IgD-negative memory B cell (primary cell): ENCODE results near the gene TRAPPC13. TPM values are rescaled to one million over a fixed set of nuclear protein-coding genes. Genes with fewer than 3 reads are reported as not detected.

Source experiments
- H3K27ac Mint-ChIP-seq, 3 donors: one replicate each; pipeline ENCODE4 v1.8.0; 2020 to 2022; ENCODE audit warnings: mild to moderate bottlenecking in 3 of 3, mixed read lengths in 3 of 3, moderate library complexity in 1 of 3
- H3K27me3 Mint-ChIP-seq: one replicate; pipeline ENCODE4 v1.8.0; 2021; ENCODE audit warnings: mixed read lengths
- H3K36me3 Mint-ChIP-seq: one replicate; pipeline ENCODE4 v1.8.0; 2020; ENCODE audit warnings: mild to moderate bottlenecking, mixed read lengths
- H3K4me1 Mint-ChIP-seq, 3 donors: one replicate each; pipeline ENCODE4 v1.8.0; 2020 to 2022; ENCODE audit warnings: mixed read lengths in 3 of 3, mild to moderate bottlenecking in 1 of 3
- H3K4me3 Mint-ChIP-seq, 4 donors: one replicate each; pipeline ENCODE4 v1.8.0; 2020 to 2022; ENCODE audit warnings: mild to moderate bottlenecking in 4 of 4, mixed read lengths in 4 of 4, moderate library complexity in 3 of 4
- H3K9me3 Mint-ChIP-seq, 3 donors: one replicate each; pipeline ENCODE4 v1.8.0; 2020 to 2021; ENCODE audit warnings: mixed read lengths in 3 of 3, mild to moderate bottlenecking in 1 of 3
- polyA plus RNA-seq: library from polyadenylated mRNA; unstranded; fragments of 300-500 nt; fragmentation: Illumina TruSeq; gene quantifications from one replicate; pipeline ENCODE4 v1.2.3, GENCODE V29; 2021

The TRAPPC13 gene
- polyA plus RNA-seq, 1 donor from 2014 or later: 13.6 TPM

GRCh38 chr5:65707663-65708062, 82.8 kb downstream of the TRAPPC13 start:
- no peaks in the 10 kb centered on the region for H3K9me3 Mint-ChIP-seq
- no peak overlapping the region for H3K27ac Mint-ChIP-seq
- H3K36me3 Mint-ChIP-seq: peaks cover 5% of the 10 kb centered on the region
- no peak overlapping the region for H3K4me3 Mint-ChIP-seq
- H3K27me3 Mint-ChIP-seq: no peaks in the 10 kb centered on the region
- H3K4me1 Mint-ChIP-seq: no peaks in the 10 kb centered on the region

GRCh38 chr5:65708145-65708544, 83.3 kb downstream of the TRAPPC13 start:
- peak overlapping the region in 1 of 3 donors; percentile 17 for H3K27ac Mint-ChIP-seq
- H3K36me3 Mint-ChIP-seq: peaks cover 5% of the 10 kb centered on the region
- H3K4me3 Mint-ChIP-seq: no peak overlapping the region
- no peaks in the 10 kb centered on the region for H3K9me3 Mint-ChIP-seq
- no peaks in the 10 kb centered on the region for H3K27me3 Mint-ChIP-seq
- H3K4me1 Mint-ChIP-seq: no peaks in the 10 kb centered on the region

Other genes with a start within 250 kb of the TRAPPC13 start
- 0.88 TPM for gene ADAMTS6, start 143.1 kb upstream of the TRAPPC13 start, polyA plus RNA-seq
- 9.5 TPM for gene CENPK, start 61.9 kb upstream of the TRAPPC13 start, polyA plus RNA-seq
- gene PPWD1, start 61.7 kb upstream of the TRAPPC13 start, polyA plus RNA-seq: 25.6 TPM
- 11.6 TPM for gene TRIM23, start 694 bp upstream of the TRAPPC13 start, polyA plus RNA-seq
- 5.1 TPM for gene SHLD3, start within 50 bp of the TRAPPC13 start, polyA plus RNA-seq
- gene SGTB, start 97.1 kb downstream of the TRAPPC13 start, polyA plus RNA-seq: 2.9 TPM
- 3.6 TPM for gene NLN, start 97.2 kb downstream of the TRAPPC13 start, polyA plus RNA-seq